NAMALWA (cell line): ENCODE measurements around the gene CALHM2.
"Not testable (repeated sequence)": the region's sequence is repeated elsewhere in the genome, so short reads cannot be mapped to it uniquely, and the experiment has no call there.

Experiments used
- DNase-seq: peaks from one replicate; pipeline ENCODE4 v3.0.0-alpha.2; 2015; ENCODE audit warnings: low spot score

Gene CALHM2

GRCh38 chr10:103451831-103452505 is at the start of gene CALHM2:
CALHM2 (minus strand) TSS chr10:103452370; CDS start chr10:103449941, 2,429 bp downstream.
- peak; percentile 32 for DNase-seq

GRCh38 chr10:103501186-103501585 is 49.0 kb upstream of the CALHM2 start:
- no peak for DNase-seq

- DNase-seq = no peak
Measured at GRCh38 chr10:103500481-103500880, 48.3 kb upstream of the CALHM2 start.

GRCh38 chr10:103499881-103500280 is 47.7 kb upstream of the CALHM2 start:
- DNase-seq = no peak

- no peak for DNase-seq
Measured at GRCh38 chr10:103498936-103499638, 46.9 kb upstream of the CALHM2 start.

- DNase-seq = no peak
Measured at GRCh38 chr10:103497161-103497915, 45.2 kb upstream of the CALHM2 start.

GRCh38 chr10:103495321-103495720 is 43.2 kb upstream of the CALHM2 start:
- DNase-seq = no peak

- no peak for DNase-seq
Measured at GRCh38 chr10:103493916-103494877, 42.0 kb upstream of the CALHM2 start.

- DNase-seq = no peak
Measured at GRCh38 chr10:103493362-103493915, 41.3 kb upstream of the CALHM2 start, which contains the start of gene NEURL1. NEURL1 (plus strand) TSS chr10:103493705; CDS start chr10:103494388, 683 bp downstream.

GRCh38 chr10:103492655-103493261 is 40.6 kb upstream of the CALHM2 start:
- DNase-seq = no peak

GRCh38 chr10:103491729-103492364 is 39.7 kb upstream of the CALHM2 start:
- DNase-seq = no peak

- DNase-seq = no peak
Measured at GRCh38 chr10:103490986-103491314, 38.8 kb upstream of the CALHM2 start.

GRCh38 chr10:103487410-103487708 is 35.2 kb upstream of the CALHM2 start:
- no peak for DNase-seq

- not testable (repeated sequence) for DNase-seq
Measured at GRCh38 chr10:103486635-103487409, 34.7 kb upstream of the CALHM2 start.

GRCh38 chr10:103481974-103482531 is 29.9 kb upstream of the CALHM2 start:
- DNase-seq = peak; percentile 88

- no peak for DNase-seq
Measured at GRCh38 chr10:103480521-103480920, 28.4 kb upstream of the CALHM2 start.

GRCh38 chr10:103479135-103479534 is 27.0 kb upstream of the CALHM2 start, which contains the start of gene CALHM3:
CALHM3 (minus strand) TSS chr10:103479240; CDS start chr10:103479032, 208 bp downstream.
- no peak for DNase-seq

- DNase-seq = no peak
Measured at GRCh38 chr10:103478671-103479070, 26.5 kb upstream of the CALHM2 start.

- no peak for DNase-seq
Measured at GRCh38 chr10:103476046-103476768, 24.0 kb upstream of the CALHM2 start.
